HEK293 (cell line): ENCODE measurements around the gene CISD1.

Experiments
- EGR2 ChIP-seq: fragments of 450-650 bp; formaldehyde crosslinking; IDR thresholded peaks from 2 replicates; pipeline ENCODE4 v1.5.1; 2016; ENCODE audit warnings: low read depth, missing biosample characterization, missing genetic modification characterization
- GLI2 ChIP-seq: fragments of 450-650 bp; formaldehyde crosslinking; IDR thresholded peaks from 2 replicates; pipeline ENCODE4; 2017; ENCODE audit warnings: missing biosample characterization, missing genetic modification characterization, low read depth, borderline replicate concordance
- GLIS1 ChIP-seq: fragments of 450-650 bp; formaldehyde crosslinking; IDR thresholded peaks from 2 replicates; pipeline ENCODE4 v1.5.1; 2016; ENCODE audit warnings: missing biosample characterization, missing genetic modification characterization
- HOXD13 ChIP-seq: sonication (generic); formaldehyde crosslinking; IDR thresholded peaks from 2 replicates; pipeline ENCODE4 v1.8.0; 2022; ENCODE audit warnings: missing genetic modification reagents, borderline replicate concordance
- SALL2 ChIP-seq: fragments of 450-650 bp; formaldehyde crosslinking; IDR thresholded peaks from 2 replicates; pipeline ENCODE4 v1.5.0; 2017; ENCODE audit warnings: missing biosample characterization, mild to moderate bottlenecking, missing genetic modification characterization, borderline replicate concordance
- SP3 ChIP-seq: fragments of 450-650 bp; formaldehyde crosslinking; IDR thresholded peaks from 2 replicates; pipeline ENCODE4 v1.5.1; 2016; ENCODE audit warnings: missing biosample characterization, missing genetic modification characterization
- TCF7L2 ChIP-seq: IDR thresholded peaks from 2 replicates; pipeline ENCODE4 v1.6.1; 2011; ENCODE audit warnings: low read depth, mild to moderate bottlenecking, inconsistent platforms, low read length, moderate library complexity, borderline replicate concordance
- ZBTB48 ChIP-seq: fragments of 450-650 bp; formaldehyde crosslinking; IDR thresholded peaks from 2 replicates; pipeline ENCODE4 v1.5.1; 2016; ENCODE audit warnings: missing biosample characterization, missing genetic modification characterization
- ZFHX2 ChIP-seq: fragments of 450-650 bp; formaldehyde crosslinking; conservative IDR thresholded peaks from 2 replicates; pipeline ENCODE4 v1.5.1; 2016; ENCODE audit warnings: missing biosample characterization, missing genetic modification characterization
- ZNF132 ChIP-seq: fragments of 450-650 bp; formaldehyde crosslinking; IDR thresholded peaks from 2 replicates; pipeline ENCODE4 v1.5.1; 2017; ENCODE audit warnings: missing biosample characterization, missing genetic modification characterization, borderline replicate concordance
- ZNF155 ChIP-seq: fragments of 450-650 bp; formaldehyde crosslinking; IDR thresholded peaks from 2 replicates; pipeline ENCODE4 v1.5.1; 2016; ENCODE audit warnings: missing biosample characterization, missing genetic modification characterization
- ZNF335 ChIP-seq: fragments of 450-650 bp; formaldehyde crosslinking; conservative IDR thresholded peaks from 2 replicates; pipeline ENCODE4 v1.5.1; 2016; ENCODE audit warnings: missing biosample characterization, missing genetic modification characterization
- ZNF341 ChIP-seq: fragments of 450-650 bp; formaldehyde crosslinking; IDR thresholded peaks from 2 replicates; pipeline ENCODE4; 2016; ENCODE audit warnings: low read depth, missing biosample characterization, missing genetic modification characterization
- ZNF501 ChIP-seq: fragments of 450-650 bp; formaldehyde crosslinking; IDR thresholded peaks from 2 replicates; pipeline ENCODE4 v1.5.1; 2016; ENCODE audit warnings: missing biosample characterization, missing genetic modification characterization
- ZNF585B ChIP-seq: fragments of 450-650 bp; formaldehyde crosslinking; IDR thresholded peaks from 2 replicates; pipeline ENCODE4 v1.5.1; 2016; ENCODE audit warnings: missing biosample characterization, missing genetic modification characterization
- ZNF610 ChIP-seq: fragments of 450-650 bp; formaldehyde crosslinking; IDR thresholded peaks from 2 replicates; pipeline ENCODE4 v1.5.1; 2016; ENCODE audit warnings: missing biosample characterization, missing genetic modification characterization, borderline replicate concordance
- ZNF626 ChIP-seq: fragments of 450-650 bp; sonication (Bioruptor Pico); formaldehyde crosslinking; IDR thresholded peaks from 2 replicates; pipeline ENCODE4 v1.5.1; 2018; ENCODE audit warnings: missing biosample characterization, missing genetic modification characterization, inconsistent platforms
- ZSCAN23 ChIP-seq: fragments of 450-650 bp; formaldehyde crosslinking; IDR thresholded peaks from 2 replicates; pipeline ENCODE4 v1.5.1; 2016; ENCODE audit warnings: missing biosample characterization, missing genetic modification characterization
- ZXDB ChIP-seq: fragments of 450-650 bp; formaldehyde crosslinking; IDR thresholded peaks from 2 replicates; pipeline ENCODE4 v1.5.1; 2016; ENCODE audit warnings: missing biosample characterization, missing genetic modification characterization
- TF ChIP-seq, protein P1 (sequence below): fragments of 450-650 bp; formaldehyde crosslinking; IDR thresholded peaks from 2 replicates; pipeline ENCODE4 v1.5.1; 2016; ENCODE audit warnings: missing biosample characterization, missing genetic modification characterization
- TF ChIP-seq, protein P2 (sequence below): fragments of 450-650 bp; formaldehyde crosslinking; IDR thresholded peaks from 2 replicates; pipeline ENCODE4 v1.5.1; 2016; ENCODE audit warnings: missing biosample characterization, missing genetic modification characterization
- TF ChIP-seq, protein P3 (sequence below): fragments of 450-650 bp; IDR thresholded peaks from 2 replicates; pipeline ENCODE4 v1.5.1; 2018; ENCODE audit warnings: missing biosample characterization, missing genetic modification characterization
- TF ChIP-seq, protein P4 (sequence below): fragments of 450-650 bp; formaldehyde crosslinking; IDR thresholded peaks from 2 replicates; pipeline ENCODE4 v1.5.1; 2017; ENCODE audit warnings: missing biosample characterization, missing genetic modification characterization
- TF ChIP-seq, protein P5 (sequence below): fragments of 450-650 bp; formaldehyde crosslinking; IDR thresholded peaks from 2 replicates; pipeline ENCODE4 v1.5.1; 2016; ENCODE audit warnings: missing biosample characterization, missing genetic modification characterization
- TF ChIP-seq, protein P6 (sequence below): fragments of 450-650 bp; formaldehyde crosslinking; IDR thresholded peaks from 2 replicates; pipeline ENCODE4 v1.5.1; 2017; ENCODE audit warnings: missing biosample characterization, missing genetic modification characterization

CISD1 gene

DNA sequence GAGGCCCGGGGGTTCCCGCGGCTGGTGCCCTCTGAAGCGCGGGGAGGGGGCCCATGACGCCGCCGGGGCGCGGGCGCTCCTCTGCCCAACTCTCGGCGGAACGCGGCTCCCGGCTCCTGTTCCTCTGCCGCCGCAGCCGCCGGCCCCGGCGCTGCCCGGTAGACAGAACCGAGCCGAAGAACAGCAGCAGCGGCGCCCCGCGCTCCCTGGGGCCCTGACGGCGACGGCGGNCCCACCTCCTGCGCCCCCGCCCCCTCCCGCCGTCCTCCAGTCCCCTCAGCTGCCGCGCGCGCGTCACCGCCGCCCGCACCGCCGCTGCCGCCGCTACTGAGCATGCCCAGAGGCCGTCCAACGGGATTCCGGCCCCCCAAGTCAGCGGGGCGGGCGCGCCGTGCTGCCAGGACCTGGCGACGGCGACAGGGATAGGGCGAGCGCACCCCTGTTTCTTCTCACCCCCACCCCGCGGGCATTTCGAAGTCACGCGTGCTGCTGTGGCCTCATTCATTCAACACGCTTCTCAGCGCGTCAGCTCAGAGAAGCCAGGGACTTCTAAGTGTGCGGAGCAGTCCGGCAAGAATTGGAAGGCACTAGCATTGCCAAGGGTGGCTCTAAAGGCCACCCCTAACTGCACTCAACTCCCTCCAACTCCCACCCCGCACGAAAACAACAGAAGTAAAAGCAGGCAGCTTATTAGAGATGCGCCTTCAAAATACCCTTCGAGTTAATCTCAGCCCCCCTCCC is 1.1 kb upstream of the CISD1 start, which contains the start of gene IPMK (continued):
- TF ChIP-seq, protein P1, sequence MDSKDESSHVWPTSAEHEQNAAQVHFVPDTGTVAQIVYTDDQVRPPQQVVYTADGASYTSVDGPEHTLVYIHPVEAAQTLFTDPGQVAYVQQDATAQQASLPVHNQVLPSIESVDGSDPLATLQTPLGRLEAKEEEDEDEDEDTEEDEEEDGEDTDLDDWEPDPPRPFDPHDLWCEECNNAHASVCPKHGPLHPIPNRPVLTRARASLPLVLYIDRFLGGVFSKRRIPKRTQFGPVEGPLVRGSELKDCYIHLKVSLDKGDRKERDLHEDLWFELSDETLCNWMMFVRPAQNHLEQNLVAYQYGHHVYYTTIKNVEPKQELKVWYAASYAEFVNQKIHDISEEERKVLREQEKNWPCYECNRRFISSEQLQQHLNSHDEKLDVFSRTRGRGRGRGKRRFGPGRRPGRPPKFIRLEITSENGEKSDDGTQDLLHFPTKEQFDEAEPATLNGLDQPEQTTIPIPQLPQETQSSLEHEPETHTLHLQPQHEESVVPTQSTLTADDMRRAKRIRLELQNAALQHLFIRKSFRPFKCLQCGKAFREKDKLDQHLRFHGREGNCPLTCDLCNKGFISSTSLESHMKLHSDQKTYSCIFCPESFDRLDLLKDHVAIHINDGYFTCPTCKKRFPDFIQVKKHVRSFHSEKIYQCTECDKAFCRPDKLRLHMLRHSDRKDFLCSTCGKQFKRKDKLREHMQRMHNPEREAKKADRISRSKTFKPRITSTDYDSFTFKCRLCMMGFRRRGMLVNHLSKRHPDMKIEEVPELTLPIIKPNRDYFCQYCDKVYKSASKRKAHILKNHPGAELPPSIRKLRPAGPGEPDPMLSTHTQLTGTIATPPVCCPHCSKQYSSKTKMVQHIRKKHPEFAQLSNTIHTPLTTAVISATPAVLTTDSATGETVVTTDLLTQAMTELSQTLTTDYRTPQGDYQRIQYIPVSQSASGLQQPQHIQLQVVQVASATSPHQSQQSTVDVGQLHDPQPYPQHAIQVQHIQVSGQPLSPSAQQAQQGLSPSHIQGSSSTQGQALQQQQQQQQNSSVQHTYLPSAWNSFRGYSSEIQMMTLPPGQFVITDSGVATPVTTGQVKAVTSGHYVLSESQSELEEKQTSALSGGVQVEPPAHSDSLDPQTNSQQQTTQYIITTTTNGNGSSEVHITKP (tag by site-specific recombination) = peak; percentile 89
- TF ChIP-seq ZBTB48 (peak; percentile 79), SP3 (peak; percentile 47), ZNF585B (no peak), GLI2 (no peak), ZNF610 (tag by site-specific recombination) (no peak), ZNF341 (tag by site-specific recombination) (peak; percentile 32), SALL2 (tag by site-specific recombination) (no peak), ZXDB (tag by site-specific recombination) (peak; percentile 66; the same call in 1 of the 2 replicates), ZNF132 (tag by site-specific recombination) (no peak), ZNF626 (tag by site-specific recombination) (no peak), ZSCAN23 (no peak), TCF7L2 (no peak), ZNF155 (no peak), EGR2 (no peak), ZNF501 (tag by site-specific recombination) (peak; percentile 37; the same call in 1 of the 2 replicates), ZNF335 (tag by site-specific recombination) (peak; percentile 81), HOXD13 (CRISPR knock-in tag) (no peak), GLIS1 (tag by site-specific recombination) (peak; percentile 82), ZFHX2 (no peak)
- TF ChIP-seq, protein P2, sequence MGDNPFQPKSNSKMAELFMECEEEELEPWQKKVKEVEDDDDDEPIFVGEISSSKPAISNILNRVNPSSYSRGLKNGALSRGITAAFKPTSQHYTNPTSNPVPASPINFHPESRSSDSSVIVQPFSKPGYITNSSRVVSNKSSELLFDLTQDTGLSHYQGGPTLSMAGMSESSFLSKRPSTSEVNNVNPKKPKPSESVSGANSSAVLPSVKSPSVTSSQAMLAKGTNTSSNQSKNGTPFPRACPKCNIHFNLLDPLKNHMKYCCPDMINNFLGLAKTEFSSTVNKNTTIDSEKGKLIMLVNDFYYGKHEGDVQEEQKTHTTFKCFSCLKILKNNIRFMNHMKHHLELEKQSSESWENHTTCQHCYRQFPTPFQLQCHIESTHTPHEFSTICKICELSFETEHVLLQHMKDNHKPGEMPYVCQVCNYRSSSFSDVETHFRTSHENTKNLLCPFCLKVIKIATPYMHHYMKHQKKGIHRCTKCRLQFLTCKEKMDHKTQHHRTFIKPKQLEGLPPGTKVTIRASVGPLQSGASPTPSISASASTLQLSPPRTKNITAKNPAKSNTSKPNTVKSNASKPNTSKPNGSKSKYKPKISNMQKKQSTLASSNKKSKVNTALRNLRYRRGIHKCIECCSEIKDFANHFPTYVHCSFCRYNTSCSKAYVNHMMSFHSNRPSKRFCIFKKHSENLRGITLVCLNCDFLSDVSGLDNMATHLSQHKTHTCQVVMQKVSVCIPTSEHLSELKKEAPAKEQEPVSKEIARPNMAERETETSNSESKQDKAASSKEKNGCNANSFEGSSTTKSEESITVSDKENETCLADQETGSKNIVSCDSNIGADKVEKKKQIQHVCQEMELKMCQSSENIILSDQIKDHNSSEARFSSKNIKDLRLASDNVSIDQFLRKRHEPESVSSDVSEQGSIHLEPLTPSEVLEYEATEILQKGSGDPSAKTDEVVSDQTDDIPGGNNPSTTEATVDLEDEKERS (tag by site-specific recombination) = no peak
- TF ChIP-seq, protein P3, sequence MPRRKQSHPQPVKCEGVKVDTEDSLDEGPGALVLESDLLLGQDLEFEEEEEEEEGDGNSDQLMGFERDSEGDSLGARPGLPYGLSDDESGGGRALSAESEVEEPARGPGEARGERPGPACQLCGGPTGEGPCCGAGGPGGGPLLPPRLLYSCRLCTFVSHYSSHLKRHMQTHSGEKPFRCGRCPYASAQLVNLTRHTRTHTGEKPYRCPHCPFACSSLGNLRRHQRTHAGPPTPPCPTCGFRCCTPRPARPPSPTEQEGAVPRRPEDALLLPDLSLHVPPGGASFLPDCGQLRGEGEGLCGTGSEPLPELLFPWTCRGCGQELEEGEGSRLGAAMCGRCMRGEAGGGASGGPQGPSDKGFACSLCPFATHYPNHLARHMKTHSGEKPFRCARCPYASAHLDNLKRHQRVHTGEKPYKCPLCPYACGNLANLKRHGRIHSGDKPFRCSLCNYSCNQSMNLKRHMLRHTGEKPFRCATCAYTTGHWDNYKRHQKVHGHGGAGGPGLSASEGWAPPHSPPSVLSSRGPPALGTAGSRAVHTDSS (tag by site-specific recombination) = no peak
- TF ChIP-seq, protein P4, sequence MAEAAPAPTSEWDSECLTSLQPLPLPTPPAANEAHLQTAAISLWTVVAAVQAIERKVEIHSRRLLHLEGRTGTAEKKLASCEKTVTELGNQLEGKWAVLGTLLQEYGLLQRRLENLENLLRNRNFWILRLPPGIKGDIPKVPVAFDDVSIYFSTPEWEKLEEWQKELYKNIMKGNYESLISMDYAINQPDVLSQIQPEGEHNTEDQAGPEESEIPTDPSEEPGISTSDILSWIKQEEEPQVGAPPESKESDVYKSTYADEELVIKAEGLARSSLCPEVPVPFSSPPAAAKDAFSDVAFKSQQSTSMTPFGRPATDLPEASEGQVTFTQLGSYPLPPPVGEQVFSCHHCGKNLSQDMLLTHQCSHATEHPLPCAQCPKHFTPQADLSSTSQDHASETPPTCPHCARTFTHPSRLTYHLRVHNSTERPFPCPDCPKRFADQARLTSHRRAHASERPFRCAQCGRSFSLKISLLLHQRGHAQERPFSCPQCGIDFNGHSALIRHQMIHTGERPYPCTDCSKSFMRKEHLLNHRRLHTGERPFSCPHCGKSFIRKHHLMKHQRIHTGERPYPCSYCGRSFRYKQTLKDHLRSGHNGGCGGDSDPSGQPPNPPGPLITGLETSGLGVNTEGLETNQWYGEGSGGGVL (tag by site-specific recombination) = peak; percentile 95
- TF ChIP-seq, protein P5, sequence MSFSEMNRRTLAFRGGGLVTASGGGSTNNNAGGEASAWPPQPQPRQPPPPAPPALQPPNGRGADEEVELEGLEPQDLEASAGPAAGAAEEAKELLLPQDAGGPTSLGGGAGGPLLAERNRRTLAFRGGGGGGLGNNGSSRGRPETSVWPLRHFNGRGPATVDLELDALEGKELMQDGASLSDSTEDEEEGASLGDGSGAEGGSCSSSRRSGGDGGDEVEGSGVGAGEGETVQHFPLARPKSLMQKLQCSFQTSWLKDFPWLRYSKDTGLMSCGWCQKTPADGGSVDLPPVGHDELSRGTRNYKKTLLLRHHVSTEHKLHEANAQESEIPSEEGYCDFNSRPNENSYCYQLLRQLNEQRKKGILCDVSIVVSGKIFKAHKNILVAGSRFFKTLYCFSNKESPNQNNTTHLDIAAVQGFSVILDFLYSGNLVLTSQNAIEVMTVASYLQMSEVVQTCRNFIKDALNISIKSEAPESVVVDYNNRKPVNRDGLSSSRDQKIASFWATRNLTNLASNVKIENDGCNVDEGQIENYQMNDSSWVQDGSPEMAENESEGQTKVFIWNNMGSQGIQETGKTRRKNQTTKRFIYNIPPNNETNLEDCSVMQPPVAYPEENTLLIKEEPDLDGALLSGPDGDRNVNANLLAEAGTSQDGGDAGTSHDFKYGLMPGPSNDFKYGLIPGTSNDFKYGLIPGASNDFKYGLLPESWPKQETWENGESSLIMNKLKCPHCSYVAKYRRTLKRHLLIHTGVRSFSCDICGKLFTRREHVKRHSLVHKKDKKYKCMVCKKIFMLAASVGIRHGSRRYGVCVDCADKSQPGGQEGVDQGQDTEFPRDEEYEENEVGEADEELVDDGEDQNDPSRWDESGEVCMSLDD (tag by site-specific recombination) = peak; percentile 92
- TF ChIP-seq, protein P6, sequence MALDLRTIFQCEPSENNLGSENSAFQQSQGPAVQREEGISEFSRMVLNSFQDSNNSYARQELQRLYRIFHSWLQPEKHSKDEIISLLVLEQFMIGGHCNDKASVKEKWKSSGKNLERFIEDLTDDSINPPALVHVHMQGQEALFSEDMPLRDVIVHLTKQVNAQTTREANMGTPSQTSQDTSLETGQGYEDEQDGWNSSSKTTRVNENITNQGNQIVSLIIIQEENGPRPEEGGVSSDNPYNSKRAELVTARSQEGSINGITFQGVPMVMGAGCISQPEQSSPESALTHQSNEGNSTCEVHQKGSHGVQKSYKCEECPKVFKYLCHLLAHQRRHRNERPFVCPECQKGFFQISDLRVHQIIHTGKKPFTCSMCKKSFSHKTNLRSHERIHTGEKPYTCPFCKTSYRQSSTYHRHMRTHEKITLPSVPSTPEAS (tag by site-specific recombination) = no peak
